HS-5 (cell line): ENCODE measurements around the gene PLD6.
"Not testable (repeated sequence)": the region's sequence is repeated elsewhere in the genome, so short reads cannot be mapped to it uniquely, and the experiment has no call there.

Experiments used
- DNase-seq: peaks from one replicate; pipeline ENCODE4 v3.0.0-alpha.2; 2012; ENCODE audit warnings: low read depth

The PLD6 gene

DNA sequence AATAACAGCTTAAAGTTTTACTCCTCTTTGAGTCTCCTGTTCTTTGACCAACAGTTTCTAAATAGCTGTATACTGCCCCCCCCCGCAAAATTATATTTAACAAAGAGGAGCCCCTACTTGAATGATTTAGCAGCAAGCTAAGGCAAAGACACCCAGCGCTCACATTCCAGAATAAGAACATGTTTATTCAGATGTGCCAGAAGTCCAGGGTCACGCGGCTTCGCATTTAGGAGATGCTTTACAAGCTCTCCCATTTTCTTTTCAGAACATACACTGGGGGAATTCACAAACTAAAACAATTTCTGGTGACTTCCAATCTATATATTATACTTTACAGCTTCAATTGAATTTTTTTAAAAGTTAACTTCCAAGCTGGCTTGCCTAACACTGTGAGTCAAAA lies 5.3 kb downstream of the PLD6 start:
- DNase-seq = no peak

DNA sequence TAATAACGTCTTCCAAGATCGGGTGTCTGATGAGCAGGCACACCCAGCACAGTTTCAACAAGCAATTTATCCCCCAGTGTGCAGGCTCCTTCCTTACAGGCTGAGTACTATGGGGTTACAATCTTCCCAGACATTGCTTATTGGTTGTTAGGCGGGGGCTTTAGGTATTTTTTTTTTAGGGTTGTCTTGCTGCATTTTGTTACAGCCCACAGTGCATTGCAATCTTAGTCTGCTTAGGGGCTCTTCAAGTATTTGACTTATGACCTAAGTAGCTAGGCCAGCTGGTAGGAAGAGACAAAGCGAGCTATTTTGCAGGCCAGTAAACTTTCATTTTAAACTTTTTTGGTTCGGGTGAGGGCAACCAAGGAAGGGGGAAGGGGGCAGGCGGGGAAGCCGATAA lies 5.8 kb downstream of the PLD6 start:
- no peak for DNase-seq

DNA sequence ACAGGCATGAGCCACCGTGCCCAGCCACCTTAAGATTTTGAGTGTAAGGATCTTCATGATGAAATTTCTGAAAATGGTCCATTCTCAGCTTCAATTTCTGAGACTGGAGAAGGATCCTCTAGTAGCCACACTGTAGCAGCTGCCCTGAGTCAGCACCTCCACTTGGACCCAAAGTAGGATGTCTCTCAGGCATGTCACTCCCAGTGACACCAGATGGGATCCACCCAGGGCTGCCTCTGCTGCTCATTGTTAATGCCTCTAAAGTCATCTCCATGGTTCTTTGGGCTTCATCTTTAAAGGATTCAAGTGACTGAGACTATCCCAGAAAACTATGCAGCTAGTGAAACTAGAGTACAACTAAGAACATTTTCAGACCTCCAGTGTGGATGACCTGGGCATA lies 7.9 kb downstream of the PLD6 start:
- no peak for DNase-seq

DNA sequence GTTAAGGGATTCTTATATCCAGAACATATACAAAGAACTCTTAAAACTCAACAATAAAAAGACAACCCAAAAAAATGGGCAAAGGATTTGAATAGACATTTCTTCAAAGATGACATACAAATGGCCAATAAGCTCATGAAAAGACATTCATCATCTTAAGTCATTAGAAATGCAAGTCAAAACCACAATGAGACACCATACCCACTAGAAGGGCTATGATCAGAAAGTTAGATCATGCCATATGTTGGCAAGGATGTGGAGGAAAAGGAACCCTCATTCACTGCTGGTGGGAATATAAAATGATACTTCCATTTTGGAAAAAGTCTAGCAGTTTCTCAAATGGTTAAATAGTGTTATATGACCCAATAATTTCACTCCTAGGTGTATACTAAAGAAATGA lies 9.4 kb downstream of the PLD6 start:
- DNase-seq = no peak

DNA sequence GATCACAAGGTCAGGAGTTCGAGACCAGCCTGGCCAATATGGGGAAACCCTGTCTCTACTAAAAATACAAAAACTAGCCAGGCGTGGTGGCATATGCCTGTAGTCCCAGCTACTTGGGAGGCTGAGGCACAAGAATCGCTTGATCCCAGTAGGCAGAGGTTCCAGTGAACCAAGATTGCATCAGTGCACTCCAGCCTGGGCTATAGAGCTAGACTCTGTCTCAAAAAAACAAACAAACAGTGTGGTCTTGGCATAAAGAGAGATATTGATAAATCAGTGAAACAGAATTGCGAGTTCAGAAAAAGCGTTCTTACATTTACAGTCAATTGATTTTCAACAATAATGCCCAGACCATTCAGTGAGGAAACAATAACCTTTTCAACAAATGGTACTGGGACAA lies 10.7 kb downstream of the PLD6 start:
- DNase-seq = not testable (repeated sequence)

DNA sequence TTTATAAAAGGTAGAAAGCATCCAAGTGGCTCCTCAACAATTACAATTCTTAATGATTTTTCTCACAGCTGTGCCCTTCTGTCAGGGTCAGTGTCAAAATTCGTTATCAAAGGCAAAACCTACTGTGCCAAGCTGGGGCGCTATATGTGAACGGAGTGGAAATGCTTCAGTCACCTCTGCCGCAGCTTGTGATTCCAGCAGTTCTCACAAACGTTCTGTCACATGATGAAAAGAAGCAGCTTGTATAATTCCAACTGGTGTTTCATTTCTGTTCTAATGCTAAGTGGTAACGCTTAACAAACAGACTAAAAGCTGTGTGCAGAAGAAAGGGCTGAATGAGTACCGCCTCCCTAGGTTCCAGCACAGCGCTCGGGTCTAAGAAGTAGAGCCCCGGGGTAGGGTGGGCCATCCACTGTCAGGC lies 14.2 kb downstream of the PLD6 start:
- no peak for DNase-seq

DNA sequence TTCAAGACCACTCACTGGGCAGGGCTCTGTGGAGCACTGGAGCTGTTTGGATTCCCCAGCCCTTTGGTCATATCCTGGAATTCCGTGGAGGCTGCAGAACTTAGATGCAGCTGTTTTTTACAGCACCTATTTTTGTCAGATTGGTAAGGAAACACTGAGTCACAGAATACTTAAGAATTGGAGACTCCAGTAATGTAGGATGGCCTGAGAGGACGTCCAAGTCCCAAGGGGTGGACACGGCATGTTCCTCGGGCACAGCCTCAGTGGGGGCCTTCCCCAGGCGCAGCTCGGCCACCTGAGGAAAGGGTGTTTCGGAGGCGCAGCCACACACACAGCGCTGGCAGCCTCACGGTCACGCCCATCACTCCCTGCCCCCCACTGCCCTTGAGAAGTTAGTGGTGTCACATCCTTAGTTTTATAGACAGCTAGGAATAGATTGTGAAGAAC lies 14.8 kb downstream of the PLD6 start:
- peak; percentile 73 for DNase-seq

DNA sequence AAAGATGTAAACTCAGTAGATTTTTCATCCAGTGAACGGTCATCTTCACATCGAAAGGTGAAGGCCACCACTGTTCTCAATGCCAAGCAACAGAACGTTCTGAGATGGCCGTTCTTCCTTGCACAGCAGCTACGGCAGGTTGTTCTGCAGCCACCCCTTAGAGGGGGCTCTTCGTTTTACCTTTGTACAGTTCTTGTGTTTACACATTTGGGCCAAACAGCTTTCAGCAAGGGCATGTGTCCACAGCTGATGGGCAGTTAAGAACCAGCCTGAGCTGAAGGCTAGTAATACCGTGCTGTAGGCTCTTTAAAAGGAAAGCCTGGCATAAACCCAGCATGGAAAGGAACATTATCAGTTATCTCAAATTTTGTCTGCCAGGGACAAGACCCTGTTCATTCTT lies 15.9 kb downstream of the PLD6 start:
- no peak for DNase-seq

DNA sequence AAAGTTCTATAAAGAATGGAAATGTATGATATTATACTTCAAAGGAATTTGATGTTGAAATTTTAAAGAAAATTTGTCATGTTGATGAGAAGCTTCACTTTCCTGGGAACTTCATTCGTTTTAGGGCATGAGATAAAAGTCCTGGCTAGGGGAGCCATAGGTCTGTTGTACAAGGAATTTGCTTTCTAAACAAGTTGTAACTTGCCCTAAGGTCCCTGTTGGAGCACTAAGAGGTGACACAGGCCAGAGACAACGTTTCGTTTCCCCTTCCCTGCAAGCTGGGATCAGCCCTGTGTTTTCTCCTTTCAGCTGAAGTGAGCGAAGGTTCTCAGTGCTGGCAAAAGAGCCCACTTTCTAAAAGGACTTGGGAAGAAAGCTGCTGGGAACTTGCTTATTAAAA lies 16.6 kb downstream of the PLD6 start:
- no peak for DNase-seq

DNA sequence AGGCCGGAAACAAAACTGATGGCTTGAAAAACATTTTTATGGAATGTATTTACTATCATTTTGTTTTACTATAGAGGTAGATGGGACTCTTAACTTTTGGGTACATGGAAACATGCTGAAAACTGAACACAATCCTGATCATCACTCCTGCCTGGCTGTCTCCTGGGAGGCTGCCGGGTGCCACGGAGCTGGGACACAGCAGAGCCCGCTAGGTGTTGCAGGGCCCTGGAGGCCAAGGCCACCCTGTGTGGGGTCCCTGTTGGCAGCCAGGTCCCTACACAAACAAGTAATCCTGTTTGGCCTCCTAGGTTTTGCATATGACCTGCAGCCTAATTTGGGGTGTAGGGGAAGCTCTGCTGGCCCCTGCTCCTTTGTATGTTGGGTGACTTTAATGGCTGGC lies 17.5 kb downstream of the PLD6 start:
- no peak for DNase-seq

DNA sequence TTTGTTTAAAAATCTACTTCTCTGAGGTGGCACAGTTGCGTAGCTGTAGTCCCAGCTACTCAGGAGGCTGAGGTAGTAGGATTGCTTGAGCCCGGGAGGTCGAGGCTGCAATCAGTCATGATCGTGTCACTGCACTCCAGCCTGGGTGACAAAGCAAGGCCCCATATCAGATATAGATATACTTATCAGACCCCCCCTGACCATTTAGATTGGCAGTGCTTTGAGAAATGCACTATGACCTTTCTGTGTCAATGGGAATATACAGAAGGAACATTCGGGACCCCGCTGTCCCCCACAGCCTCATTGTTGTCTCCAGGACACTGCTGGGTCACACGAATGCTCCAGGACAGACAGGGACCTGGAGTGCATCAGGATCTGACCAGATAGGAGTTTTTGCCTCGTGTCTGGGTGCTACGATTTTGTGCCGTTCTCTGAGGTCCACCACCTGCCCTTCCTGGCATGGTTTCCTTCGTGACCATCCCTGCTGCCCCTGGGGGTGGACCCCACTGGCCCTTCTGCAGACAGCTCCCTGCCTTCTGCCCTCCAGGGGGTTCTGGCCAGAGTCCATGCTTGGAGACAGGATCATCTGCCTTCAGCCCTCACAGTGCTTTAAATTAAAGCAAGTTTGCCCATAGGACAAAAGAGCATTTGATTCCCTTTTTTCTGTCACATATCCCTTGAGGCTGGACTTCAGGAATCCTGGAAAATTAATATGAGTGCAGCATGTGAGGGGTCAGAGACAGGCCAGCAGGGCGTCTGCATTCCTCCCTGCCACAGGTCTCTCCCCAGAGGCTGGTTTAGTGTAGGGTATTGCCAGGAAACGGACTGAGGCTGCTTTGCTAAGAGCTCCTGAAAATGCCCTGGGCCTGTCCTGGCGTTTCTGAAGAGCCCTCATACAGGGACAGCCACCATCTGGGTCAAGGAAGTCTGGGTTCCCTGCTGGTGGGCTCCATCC lies 19.3 kb downstream of the PLD6 start:
- DNase-seq = no peak

DNA sequence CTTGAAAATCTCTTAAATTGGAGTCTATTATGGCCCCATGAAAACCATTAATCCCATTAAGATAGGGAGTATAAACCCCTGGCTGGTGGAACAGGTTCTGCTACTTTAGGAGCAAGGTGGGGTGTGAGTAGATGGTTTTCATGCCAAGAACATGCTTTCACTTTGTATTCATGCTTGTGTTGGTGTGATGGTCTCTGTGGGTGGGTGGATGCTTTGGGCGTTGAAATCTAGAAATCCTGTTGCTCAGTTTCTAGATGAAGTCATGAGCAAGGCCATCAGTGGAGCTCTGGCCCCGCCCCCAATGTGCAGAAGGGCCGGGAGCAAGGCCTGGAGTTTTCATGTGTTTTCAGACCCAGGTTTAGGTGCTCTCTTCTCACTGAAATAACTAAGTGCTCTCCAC lies 20.1 kb downstream of the PLD6 start:
- DNase-seq = no peak

DNA sequence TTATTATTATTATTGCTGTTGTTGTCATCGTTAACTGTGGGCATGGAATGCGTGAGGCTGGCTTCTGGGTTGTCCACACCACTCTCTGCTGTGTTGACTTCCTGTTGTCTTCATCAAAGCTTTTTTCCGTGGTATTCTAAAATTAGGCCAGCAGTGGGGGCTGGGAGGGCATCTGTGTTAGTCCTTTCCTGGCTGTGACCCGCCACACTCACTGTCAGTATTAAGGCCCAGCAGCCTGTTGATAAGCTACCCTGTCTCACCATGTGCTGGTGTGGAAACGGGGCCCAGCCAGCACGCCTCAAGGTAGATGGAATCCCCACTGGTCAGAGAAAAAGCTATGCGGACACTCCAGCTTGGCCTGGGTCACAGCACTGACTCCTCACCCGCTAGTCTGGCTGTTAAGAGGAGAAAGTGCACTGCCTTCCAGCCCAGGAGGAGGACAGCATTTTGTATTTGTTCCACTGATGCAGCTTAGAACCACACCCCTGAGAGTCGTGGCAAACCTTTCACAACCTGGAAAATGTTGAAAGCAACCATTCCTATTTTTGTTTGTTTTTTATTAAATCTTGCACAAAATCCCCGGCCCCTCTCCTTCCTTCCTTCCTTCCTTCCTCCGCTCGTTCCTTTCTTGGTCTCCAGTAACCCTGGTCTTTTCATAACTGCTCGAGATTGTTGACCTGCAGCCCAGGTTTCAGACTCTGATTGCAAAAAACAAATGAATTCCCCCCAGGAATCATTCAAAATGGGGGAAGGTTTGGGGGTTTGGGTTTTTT lies 21.0 kb downstream of the PLD6 start:
- not testable (repeated sequence) for DNase-seq

DNA sequence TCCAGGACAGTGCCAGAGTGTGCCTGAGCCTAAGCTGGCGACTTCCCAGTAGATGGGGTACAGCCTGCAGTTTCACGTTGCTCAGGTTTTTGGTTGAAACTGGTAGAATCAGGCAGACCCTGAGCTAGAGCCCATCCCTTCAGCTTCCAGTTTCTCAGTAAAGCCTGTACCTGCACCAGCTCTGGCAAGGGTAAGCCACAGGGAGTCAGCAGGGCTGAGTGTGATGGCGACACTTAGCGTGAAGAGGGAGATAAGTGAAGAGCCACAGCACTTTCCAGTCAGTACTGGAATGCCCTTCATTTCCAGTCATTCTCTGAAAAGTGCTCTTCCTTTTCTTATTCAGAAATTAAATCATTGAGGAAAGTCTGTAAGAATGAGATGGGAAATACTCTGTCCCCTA lies 22.4 kb downstream of the PLD6 start:
- no peak for DNase-seq

DNA sequence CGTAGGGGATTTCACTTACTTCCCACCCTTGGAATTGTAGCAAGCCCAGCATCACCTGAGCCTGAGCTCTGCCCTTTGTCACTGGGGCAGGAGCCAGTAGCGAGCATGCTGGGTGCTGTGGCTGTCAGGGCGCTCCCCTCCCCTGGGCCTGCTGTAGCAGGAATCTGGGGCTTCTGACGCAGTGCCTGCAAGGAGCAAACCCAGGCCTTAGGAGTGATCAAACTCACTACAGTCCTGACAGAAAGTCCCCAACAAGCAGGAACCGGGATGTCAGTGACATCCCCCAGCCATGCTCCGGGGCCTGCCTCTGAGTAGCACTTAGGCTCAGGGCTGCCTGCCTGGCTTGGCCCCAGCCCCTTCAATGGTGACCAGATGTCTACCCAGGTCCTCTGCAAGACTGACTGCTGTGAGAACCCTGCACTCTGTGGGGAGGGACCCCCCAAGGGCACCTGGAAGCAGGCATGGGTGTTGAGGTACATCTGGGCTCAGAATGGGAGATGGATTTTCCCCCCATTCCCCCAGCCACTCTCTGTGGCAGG lies 23.5 kb downstream of the PLD6 start:
- DNase-seq = no peak

DNA sequence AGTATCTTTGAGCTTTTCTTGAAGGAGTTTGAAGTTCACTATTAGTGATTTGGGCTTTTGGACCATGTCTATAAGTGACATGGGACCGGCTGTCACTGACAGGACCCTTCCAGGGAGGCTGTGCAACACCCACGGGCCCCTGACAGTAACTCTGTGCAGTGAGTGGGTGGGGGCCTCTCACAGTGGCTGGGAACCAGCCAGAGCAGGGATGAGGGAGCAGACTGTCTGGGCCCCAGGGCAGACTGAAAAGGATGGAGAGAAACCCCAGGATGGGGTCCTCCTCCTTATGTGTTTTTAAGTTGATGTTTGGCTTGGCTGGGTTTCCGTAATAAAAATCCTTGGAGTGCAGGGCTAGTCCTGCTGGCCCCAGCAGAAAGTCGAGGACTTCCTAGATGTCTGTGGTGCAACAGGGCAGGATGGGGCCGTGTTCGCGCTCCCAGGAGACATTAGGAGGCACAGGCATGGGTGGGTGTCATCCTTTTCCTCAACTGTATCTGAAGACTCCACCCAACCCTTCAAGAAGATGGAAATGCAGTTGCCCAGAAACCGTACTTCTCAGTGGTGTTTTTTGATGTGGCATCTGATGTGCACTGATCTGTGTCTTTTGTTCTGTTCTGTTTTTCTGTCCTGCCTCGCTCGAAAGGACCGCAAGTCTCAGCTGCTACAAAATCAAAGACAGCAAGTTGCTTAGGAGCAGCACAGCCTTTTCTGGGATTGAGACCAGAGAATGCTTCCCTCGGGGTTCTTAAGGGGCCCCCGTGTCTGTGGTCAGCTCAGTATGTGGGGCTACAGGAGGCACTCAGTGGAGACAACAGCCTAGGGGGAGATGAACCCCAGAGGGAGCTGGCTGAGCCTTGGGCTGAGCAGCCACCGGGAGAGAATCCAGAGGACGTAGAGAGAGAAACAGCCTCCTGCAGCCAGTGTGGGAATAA lies 24.2 kb downstream of the PLD6 start:
- no peak for DNase-seq

DNA sequence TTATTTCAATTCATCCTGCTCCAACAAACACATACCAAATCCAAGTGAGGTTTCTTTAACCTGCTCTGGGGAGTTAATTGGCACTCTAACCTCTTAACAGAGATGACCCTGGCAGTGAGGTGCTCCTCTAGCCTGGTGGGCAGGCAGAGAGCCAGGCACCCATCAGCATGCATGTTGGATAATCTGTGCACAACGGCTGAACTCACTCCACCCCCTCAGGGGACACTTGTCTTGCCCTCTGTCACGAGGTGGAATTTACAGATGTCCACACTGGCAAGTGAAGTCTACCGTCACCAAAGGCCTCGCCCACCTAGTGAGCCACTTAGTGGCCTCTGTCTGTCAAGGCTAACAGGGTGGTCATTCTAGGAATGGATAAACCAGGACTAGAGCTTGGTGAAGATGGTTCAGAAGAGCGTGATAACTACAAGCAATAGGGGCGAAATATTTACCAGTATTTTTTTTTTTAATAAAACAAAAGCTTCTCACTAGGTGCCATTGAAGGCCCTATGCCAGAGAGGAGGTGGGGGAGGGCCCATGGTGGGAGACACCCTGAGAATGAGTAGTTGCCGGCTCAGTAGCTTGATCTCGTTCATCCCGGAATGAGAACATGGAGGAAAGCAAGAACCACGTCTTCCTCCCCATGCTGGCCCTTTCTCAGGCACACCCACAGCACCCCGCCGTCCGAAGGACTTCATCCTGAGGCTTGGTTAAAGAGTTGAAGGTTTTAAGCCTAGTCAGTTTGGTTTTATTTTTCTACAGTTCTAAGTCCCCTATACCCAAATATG lies 25.2 kb downstream of the PLD6 start:
- no peak for DNase-seq

DNA sequence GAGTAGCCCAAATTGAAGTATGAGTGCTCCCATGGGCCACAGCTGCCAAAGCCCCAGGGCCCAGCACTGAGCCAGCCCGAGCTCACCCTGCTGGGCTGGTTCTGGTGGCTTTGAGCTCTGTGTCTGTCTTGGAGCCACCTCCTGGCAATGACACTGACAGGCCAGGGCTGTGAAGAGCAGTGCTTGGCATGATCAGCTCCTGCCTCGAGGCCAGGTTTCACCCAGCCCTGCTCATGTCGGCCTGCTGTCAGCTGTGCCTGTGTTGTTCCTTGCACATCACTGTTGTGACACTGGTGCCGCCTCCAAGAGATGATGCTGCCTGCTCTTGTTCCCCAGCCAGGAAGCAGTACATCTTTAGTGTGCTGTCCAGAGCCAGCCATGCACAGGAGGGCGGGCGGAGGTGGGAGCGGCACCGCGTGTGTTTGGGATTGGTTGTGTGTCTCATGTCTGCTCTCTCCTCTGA lies 26.0 kb downstream of the PLD6 start:
- no peak for DNase-seq

DNA sequence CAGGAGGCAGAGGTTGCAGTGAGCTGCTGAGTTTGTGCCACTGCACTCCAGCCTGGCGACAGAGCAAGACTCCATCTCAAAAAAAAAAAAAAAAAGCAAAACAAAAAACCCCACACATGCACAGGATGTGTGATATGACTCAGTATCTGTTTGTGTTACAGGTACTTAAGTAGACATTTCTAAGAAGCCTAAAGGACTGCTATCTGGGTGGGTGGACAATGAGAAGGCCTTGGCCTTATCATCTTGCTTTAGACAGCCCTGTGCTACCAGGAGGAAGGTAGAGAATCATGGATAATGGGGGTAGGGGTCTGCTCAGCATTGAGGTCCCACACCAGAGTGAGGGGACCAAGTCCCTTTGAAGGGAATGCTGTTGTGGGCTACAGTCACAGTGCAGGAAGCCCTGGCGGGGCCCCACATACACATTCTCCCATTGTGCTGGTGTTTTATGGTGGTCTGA lies 26.7 kb downstream of the PLD6 start:
- DNase-seq = no peak

DNA sequence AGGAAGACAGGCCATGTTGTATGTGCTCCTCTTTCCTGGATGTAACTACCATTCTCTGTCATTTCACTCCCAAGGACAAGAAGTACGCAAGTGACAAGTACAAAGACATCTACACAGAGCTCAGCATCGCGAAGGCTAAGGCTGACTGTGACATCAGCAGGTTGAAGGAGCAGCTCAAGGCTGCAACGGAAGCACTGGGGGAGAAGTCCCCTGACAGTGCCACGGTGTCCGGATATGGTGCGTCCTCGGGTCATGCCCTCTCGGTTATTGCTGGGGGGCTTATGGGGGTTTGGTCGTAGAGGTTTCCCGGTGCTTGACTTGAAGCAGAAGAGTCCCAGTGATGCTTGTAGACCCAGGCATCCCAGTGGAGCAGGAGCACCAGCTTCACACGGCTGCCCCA lies 29.0 kb downstream of the PLD6 start:
- no peak for DNase-seq

DNA sequence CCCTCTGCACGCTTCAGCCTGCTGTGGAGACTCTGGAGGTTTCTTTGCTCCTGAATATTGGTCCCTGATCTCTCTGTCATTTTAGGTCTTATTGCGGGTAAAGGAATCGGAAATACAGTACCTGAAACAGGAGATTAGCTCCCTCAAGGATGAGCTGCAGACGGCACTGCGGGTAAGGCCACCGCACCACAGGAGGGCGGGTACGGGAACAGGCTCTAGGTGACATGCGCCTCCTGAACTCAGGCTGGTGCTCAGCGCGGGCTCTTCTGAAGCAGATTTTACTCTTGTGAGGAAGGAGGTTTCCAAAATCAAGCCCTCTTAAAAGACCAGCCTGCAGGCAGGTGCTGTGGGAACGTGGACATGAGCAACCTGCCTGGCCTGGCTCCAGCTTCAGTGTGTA lies 29.8 kb downstream of the PLD6 start:
- no peak for DNase-seq
